ENCODE measurements around the gene NCAPD3.
"Not testable (repeated sequence)": the region's sequence is repeated elsewhere in the genome, so short reads cannot be mapped to it uniquely, and the experiment has no call there.

The NCAPD3 gene

GRCh38 chr11:134224710-134225664 is 1.2 kb upstream of the NCAPD3 start:
- DNase-seq (ENCODE audit: low read depth): no peak

- DNase-seq (ENCODE audit: low read depth): no peak
These were observed 646 bp downstream of the NCAPD3 start for GRCh38 chr11:134223121-134223520.

- no peak for DNase-seq (ENCODE audit: low read depth)
These were observed 7.0 kb downstream of the NCAPD3 start for GRCh38 chr11:134216816-134217215.

DNA sequence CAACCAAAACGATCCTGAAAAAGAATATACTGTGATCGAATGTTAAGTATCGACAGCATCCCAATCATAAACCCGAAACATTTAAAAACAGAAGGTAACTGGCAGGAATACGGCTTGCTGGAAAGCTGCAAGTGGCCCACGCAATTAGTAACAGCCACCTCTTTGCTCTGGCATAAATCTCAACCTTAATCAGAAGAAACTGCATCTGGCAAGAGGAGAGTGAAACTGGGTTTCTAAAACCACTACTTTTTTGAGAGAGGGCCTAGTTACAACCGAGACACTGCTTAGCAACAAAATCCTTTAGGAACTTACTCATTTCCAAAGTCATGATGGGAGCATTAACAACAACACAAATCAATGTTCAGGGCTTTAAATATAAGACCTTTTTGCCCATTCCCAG is 7.9 kb downstream of the NCAPD3 start:
- no peak for DNase-seq (ENCODE audit: low read depth)

- DNase-seq (ENCODE audit: low read depth): no peak
These were observed 16.1 kb downstream of the NCAPD3 start for GRCh38 chr11:134207538-134208239.

- no peak for DNase-seq (ENCODE audit: low read depth)
These were observed 17.6 kb downstream of the NCAPD3 start for GRCh38 chr11:134206185-134206584.

DNA sequence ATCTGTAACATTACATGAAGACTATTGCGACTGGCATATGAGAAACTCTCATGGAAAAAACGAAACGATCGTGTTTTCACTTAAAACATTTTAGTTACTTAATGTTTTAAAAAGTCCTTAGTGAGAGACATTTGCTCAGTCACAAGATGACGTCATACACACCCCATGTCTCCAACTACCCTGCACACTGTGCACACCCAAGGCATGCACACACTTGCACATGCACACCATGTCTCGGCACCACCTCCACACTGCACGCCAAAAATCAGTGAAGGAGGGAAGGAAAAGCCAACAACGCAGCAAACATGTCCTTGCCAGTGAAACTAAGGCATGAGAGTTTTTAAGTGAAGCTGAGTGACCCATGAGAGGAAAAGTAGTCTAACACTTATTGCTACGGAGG is 18.0 kb downstream of the NCAPD3 start:
- no peak for DNase-seq (ENCODE audit: low read depth)

DNA sequence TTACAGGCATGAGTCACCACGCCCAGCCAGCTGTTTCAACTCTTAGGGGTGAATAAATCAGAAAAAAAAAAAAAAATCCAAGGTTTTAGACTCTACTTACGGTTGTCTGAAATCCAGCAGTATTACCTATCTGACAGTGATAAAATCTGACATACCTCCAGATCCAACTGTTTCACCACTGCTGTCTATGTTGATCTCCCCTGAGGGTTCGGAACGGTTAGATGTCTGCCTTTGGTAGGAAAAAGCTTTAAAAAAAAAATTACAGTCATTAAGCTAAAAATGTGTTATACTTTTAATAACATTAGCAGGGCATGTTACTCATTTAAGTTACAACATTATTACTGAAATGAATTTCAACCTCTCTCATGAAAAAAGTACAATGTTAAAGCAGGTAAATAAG is 21.1 kb downstream of the NCAPD3 start:
- DNase-seq (ENCODE audit: low read depth): no peak

DNA sequence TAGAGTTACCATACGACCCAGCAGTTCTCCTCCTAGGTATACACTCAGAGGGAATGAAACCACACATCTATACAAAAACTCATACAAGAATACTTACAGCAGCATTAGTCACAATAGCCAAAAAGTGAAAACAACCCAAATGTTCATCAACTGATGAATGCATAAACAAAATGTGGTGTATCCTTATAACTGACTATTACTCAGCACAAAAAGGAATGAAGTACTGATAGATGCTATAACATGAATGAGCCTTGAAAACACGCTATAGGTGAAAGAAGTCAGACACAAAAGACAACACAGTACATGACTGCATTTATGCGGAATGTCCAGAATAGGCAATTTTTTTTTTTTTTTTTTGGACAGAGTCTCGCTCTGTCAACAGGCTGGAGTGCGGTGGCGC is 23.1 kb downstream of the NCAPD3 start:
- no peak for DNase-seq (ENCODE audit: low read depth)

- DNase-seq (ENCODE audit: low read depth): no peak
These were observed 24.2 kb downstream of the NCAPD3 start for GRCh38 chr11:134199531-134199930.

DNA sequence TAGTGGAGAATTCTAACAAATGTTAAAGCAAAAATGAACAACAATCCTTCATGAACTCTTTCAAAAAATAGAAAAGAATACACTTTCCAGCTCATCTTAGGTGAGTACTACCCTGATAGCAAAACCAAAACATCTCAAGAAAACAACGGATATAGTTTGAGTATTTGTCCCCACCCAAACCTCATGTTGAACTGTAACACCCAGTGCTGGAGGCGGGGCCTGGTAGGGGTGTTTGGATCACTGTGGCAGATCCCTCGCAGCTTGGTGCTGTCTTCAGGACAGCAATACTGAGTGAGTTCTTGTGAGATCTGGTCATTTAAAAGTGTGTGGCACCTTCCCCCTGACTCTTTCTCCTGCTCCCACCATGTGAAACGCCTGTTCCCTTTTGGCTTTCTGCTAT is 27.0 kb downstream of the NCAPD3 start:
- no peak for DNase-seq (ENCODE audit: low read depth)

DNA sequence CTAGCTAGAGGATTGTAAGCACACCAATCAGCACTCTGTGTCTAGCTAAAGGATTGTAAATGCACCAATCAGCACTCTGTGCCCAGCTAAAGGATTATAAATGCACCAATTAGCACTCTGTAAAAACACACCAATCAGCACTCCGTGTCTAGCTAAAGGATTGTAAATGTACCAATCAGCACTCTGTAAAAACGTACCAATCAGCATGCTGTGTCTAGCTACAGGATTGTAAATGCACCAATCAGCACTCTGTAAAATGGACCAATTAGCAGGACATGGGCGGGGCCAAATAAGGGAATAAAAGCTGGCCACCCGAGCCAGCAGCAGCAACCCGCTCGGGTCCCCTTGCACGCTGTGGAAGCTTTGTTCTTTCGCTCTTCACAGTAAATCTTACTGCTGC is 35.7 kb downstream of the NCAPD3 start:
- not testable (repeated sequence) for DNase-seq (ENCODE audit: low read depth)

GRCh38 chr11:134181707-134182106 is 42.1 kb downstream of the NCAPD3 start:
- peak; percentile 17 for DNase-seq (ENCODE audit: low read depth)

DNA sequence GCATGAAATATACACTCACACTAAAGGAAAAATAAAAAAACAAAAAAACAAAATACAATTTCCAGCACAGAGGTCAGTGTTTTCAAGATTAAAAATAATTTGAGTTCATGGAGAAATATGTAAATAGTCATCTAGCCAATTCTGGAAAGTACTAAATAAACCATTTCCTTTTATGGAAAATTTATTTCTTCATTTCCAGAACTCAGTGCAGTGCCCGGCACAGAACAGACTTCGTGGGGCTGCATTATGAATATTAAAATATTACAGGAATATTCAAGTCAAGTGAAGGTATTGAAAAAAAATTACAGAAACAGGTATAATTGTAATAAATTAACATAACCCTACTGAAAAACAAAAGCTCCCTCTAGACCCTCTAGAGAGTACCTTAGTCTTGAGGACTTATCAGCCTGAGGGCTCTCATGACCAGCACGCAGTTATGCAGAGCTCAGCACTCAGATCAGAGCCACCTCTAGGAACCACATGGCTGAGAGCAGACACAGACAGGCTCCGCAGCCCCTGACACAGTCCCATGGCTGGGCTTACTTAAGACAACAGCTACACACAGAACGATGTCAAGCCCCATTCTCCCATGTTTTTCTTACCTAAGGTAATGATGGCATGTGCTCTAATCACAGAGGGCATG is 45.6 kb downstream of the NCAPD3 start:
- DNase-seq (ENCODE audit: low read depth): no peak

DNA sequence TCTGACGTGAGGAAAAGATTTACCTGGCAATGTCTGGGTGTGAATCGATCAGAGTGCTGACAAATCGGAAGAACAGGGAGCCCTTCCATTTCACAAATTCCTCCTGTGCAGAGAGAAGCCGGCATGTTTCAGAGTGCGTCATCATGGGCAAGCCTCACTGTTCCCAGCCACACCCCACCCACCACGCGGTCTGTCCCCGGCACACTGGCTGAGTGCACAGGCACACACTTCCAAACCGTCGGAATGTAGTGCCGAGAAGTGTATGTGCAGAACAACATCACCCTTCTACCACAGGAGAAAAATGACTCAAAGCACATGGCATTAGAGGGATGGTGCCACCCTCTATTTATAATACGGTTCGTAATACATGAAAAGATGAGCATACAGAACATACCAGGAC is 47.5 kb downstream of the NCAPD3 start:
- DNase-seq (ENCODE audit: low read depth): no peak

GRCh38 chr11:134173296-134173695 is 50.5 kb downstream of the NCAPD3 start:
- no peak for DNase-seq (ENCODE audit: low read depth)

DNA sequence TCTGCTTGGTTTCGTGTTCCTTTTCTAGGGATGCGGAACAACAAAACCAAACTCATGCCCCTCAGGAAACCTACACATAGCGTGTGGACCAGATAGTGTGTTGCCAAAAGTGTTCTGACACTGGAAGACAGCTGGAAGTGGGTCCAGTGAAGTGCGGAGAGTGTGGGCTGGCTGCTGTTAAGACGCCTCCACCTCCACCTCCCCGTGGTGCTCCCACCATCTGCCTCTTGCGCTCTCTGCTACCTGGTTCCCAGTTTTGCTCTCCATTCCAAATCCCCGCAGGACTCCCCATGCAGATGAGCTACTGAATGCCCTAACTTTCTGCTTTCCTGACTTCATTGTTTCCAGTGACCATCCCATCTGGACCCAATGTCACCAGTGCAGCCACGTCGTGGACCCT is 51.8 kb downstream of the NCAPD3 start:
- DNase-seq (ENCODE audit: low read depth): no peak

DNA sequence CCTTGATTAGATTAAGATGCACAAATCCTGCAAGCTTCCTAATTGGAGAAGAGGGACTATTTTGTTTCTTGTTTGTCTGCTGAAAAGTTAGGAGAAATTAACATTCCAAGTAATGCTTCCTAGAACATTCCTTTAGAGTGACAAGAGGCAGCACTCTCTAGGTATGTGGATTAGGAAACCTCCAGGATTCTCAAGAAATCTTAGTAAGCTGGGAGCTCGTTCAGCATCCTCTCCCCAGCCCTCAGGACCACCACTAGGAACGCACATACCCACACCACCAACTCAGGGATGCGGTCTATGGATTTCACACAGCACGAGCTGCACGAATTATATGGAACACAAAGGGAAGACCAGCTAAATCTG is 52.9 kb downstream of the NCAPD3 start:
- DNase-seq (ENCODE audit: low read depth): no peak

DNA sequence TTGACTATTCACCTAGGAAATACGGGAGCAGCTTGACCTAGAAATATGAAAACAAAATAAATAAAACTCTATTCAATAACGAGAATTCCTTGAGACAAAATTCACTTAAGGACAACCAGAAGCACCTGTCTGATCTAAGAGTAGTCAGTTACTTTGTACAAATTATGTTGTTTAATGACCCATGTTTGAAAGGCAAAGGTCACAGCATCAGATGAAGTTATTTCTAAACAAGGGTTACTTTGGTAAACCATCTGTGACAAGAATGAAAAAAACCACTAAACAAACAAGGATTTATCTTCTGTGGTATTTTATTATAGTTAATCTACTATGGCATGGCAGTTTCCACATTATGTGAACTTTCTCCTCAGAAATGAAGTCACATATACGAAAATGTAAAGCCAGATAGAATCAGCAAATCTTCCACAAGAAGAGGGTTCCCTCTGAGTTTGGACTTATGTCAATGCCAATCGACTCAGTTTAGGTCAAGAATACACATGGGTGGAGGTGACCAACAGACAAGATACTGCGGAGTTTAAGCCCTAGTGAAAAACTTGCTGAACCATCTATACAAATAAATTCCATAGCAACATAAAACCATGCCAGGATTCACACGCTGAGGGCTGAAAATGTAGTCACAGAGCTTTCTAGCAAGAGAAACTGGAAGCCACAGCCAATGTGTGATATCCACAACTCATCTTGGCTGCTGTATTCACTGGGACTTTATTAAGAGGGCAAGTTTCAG is 53.4 kb downstream of the NCAPD3 start:
- no peak for DNase-seq (ENCODE audit: low read depth)

DNA sequence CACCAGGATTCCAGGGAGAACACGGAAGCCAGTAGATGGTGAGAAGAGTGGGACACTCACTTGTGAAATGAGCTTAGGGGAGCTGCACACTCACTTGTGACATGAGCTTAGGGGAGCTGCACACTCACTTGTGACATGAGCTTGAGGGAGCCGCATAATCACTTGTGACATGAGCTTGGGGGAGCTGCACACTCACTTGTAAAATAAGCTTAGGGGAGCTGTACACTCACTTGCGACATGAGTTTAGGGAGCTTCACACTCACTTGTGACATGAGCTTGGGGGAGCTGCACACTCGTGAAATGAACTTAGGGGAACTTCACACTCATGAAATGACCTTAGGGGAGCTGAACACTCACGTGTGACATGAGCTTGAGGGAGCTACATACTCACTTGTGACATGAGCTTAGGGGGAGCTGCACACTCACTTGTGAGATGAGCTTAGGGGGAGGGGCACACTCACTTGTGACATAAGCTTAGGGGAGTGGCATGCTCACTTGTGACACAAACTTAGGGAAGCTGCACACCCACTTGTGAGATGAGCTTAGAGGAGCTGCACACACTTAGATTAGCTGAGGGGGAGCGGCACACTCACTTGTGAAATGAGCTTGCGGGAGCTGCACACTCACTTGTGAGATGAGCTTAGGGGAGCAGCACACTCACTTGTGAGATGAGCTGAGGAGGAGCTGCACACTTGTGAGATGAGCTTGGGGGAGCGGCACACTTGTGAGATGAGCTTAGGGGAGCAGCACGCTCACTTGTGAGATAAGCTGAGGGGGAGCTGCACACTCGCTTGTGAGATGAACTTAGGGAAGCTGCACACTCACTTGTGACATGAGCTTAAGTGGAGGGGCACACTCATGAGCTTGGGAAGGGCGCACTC is 59.0 kb downstream of the NCAPD3 start:
- no peak for DNase-seq (ENCODE audit: low read depth)

- no peak for DNase-seq (ENCODE audit: low read depth)
These were observed 64.1 kb downstream of the NCAPD3 start for GRCh38 chr11:134159652-134160051.
